GM18873 (cell line): ENCODE data around the gene NUBPL.
"Not testable (repeated sequence)": the region's sequence is repeated elsewhere in the genome, so short reads cannot be mapped to it uniquely, and the experiment has no call there.

Experiments
- ATAC-seq: cut with Tn5 transposase; IDR thresholded peaks from one replicate; pipeline ENCODE4 v1.9.1; 2021; ENCODE audit warnings: mild to moderate bottlenecking, moderate library complexity, moderate number of reproducible peaks; ENCODE audit not compliant: unreplicated experiment, low FRiP score

The NUBPL gene

DNA sequence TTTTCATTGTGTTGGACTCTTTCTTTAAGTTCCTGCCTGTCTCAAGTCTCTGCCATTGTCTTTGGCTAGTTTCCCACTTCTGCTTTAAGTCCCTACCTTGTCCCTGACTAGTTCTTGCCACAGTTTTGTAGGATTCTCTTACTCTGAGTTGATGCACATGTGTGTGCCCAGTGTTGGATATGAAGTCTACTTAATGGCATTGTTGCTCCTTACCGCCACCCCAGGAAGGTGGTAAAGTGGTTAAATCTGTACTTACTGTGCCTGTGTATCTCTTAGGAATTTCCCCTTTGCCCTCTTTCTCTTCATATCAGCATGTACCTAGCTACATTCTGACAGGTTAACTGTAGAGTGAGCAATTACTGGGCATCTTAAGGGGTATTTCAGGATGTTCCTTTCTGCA, 227.1 kb downstream of the NUBPL start:
- no peak for ATAC-seq

- ATAC-seq = no peak
These were observed 231.5 kb downstream of the NUBPL start for GRCh38 chr14:31792726-31793125.

DNA sequence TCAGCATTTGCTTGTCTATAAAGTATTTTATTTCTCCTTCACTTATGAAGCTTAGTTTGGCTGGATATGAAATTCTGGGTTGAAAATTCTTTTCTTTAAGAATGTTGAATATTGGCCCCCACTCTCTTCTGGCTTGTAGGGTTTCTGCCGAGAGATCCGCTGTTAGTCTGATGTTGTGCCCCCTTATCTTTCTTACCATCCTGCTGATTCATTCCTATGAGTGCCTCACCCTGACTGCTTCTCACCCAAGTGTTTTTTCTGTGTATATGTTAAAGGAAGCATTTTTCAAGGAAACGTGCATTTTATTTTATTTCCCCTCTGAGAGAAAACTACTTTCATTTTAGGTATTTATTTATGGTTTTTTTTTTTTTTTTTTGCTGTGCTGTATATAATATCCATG, 236.7 kb downstream of the NUBPL start:
- not testable (repeated sequence) for ATAC-seq

DNA sequence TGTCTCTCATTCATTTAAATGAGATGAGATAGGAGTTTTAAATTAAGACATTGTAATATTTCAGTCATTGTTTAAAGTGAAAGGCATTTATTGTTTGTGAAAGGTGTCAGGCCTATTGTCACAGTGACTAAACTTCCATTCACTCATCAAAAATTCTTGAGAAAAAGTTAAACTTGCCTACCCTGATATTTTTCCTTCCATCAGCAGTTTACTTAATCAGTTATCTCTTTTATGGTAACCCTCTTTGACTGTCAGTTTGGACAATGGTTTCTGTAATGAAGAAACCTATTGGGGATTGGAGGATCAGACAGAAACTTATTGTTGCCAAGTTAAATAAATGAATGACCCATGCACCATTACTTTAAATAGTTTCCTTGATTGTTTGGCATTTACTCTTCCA, 241.6 kb downstream of the NUBPL start:
- ATAC-seq = no peak

DNA sequence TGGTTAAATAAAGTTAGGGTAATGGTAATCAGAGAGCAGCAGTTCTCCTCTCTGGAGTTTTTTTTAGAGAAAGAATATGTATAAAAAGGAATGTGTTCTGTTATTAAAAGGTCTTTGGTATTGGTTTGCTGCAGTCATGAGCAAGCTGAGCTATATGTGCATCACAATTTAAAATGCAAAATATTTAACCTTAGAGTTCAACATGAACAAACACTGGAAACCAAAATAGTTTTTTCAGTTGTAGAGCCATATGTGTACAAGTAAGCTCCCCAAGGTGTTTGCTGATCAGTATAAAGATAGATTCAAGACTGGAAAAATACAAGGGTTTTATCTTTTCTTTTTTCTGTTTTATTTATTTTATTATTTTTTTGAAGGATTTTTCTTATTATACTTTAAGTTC, 245.0 kb downstream of the NUBPL start:
- ATAC-seq = no peak

- not testable (repeated sequence) for ATAC-seq
These were observed 250.8 kb downstream of the NUBPL start for GRCh38 chr14:31811693-31812628.

DNA sequence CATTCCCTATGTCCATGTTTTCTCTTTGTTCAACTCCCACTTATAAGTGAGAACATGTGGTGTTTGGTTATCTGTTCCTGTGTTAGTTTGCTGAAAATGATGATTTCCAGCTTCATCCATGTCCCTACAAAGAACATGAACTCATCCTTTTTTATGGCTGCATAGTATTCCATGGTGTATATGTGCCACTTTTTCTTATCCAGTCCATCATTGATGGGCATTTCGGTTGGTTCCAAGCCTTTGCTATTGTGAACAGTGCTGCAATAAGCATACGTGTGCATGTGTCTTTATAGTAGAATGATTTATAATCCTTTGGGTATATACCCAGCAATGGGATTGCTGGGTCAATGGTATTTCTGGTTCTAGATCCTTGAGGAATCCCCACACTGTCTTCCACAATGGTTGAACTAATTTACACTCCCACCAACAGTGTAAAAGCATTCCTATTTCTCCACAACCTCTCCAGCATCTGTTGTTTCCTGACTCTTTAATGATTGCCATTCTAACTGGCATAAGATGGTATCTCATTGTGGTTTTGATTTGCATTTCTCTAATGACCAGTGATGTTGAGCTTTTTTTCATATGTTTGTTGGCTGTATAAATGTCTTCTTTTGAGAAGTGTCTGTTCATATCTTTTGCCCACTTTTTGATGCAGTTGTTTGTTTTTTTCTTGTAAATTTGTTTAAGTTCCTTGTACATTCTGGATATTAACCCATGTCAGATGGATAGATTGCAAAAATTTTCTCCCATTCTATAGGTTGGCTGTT, 252.7 kb downstream of the NUBPL start:
- ATAC-seq = not testable (repeated sequence)

DNA sequence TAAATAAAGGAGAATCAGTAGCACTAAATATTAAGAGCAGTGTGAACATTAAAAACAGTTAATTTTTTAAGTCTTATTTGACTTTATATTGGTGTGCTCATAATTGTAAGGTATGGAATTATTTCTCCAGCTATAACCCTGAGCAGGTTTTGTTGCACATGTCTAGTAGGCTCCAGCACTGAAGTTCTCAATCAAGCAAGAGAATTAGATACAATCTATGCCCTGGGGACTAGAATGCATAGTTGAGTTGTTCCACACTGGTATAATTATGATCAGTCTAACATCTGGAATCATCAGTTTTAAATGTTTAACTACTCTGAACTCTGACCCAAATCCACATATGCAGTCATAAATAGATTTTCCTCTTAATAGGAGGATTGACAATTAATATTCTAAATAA, 258.1 kb downstream of the NUBPL start:
- no peak for ATAC-seq

DNA sequence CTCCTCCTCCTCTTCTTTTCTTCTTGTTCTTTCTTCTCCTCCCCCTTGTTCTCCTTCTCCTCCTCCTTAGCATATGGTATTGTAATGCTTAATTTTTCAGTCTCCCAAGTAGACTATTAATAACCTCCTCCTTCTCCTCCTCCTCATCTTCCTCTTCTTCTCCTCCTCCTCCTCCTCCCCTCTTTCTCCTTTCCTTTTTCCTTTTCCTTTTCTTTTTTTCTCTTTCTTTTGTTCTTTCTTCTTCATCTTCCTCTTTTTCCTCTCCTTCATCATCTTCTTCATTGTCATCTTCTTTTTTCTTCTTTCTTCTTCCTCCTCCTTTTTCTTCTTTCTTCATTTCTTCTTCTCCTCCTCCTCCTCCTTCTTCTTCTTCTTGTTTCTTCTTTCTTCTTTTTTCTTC, 264.3 kb downstream of the NUBPL start:
- no peak for ATAC-seq

DNA sequence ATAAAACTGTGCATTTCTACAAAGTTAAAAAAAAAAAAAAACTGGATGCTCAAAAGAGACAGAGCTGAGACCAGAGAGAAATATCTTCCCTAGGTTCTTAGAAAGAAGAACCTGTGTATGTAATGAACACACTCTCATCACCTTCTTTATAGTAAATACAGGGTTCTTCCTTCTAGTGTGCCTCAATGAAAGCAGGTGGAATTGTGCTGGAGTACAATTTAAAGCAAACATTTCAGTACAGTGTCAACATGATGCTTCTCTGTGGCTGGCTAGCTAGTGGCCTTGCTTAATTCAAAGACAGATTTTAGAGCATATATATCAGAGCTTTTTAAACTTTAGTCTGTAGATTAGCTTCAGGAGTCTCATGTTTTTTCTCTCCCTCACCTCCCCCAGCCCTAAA, 266.1 kb downstream of the NUBPL start:
- no peak for ATAC-seq

- ATAC-seq = no peak
These were observed 268.0 kb downstream of the NUBPL start for GRCh38 chr14:31828946-31829868.

DNA sequence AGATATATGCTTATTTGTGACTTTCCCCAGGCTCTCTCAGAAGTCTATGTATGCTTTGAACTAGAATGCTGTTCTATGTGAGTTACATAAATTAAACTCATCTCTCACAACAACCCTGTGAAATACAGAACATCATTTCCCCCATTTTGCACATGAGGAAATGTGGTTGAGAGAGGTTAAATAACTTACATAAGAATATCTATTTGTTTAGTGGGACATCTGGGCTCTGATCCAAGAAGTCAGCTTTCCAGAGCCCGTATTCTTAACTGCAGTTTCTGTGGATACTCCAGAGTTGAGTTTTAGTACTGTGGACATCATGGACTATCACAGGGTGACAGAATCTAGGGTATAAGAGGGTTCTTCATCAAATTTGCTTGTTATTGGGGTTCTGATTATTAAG, 273.4 kb downstream of the NUBPL start:
- ATAC-seq = no peak

- ATAC-seq = no peak
These were observed 273.8 kb downstream of the NUBPL start for GRCh38 chr14:31835049-31835448.

- ATAC-seq = no peak
These were observed 275.8 kb downstream of the NUBPL start for GRCh38 chr14:31837031-31837430.

GRCh38 chr14:31842899-31843298, 281.7 kb downstream of the NUBPL start:
- no peak for ATAC-seq

DNA sequence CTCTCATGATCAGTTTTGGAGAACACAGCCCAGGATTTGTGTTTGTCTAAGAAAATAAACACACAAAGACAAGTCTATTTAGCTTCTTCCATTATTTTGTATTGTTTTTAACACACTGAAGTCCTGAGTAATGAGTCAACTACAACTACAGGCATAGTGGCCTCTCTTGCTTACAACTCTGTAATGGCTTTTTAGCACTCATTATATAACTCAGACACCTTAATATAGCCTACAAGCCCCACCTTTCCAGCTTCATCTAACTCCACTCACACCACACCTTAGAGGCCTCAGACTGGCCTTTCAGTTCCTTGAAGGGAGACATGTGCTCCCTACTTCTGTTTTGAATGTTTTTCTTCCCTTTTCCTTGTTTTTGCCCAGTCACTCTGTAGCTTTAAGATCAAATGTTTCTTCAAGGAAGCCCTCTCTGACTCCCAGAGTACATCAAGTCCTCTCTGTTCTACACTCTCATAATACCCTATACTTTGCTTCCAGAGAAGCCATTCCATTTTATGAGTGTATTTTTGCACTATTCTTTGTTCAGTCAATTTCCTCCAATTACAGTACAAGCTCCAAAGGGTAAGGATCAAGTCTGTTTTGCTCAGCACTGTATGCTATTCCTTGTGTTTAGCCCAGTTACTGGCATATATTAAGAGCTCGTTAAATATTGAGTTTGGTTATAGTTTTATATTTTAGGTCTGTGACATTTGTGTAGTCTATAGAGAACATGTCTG, 282.3 kb downstream of the NUBPL start:
- ATAC-seq = no peak

- no peak for ATAC-seq
These were observed 293.4 kb downstream of the NUBPL start for GRCh38 chr14:31854508-31855075.

GRCh38 chr14:31855262-31855661, 294.1 kb downstream of the NUBPL start:
- no peak for ATAC-seq

- ATAC-seq = not testable (repeated sequence)
These were observed 294.8 kb downstream of the NUBPL start for GRCh38 chr14:31856003-31856402.

DNA sequence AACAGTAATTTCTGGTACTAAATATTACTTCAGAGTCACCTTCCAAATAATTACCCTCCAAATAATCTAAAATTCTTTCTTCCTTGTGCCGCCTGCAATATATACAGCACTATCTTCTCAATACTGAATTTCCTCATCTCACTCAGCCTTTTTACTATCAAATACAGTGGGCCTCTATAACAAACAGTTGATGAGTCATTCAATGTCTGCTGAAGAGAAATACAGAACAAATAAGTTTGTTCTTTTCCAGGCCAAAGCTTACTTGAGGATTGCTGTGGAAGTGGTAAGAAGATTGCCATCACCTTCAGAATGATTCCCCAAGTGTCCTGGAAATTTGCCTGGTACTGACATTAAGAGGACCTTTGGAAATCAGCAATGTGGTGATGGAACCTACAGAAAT, 297.7 kb downstream of the NUBPL start:
- ATAC-seq = no peak
